Measurements from ENCODE around the gene COL4A2.

DNA sequence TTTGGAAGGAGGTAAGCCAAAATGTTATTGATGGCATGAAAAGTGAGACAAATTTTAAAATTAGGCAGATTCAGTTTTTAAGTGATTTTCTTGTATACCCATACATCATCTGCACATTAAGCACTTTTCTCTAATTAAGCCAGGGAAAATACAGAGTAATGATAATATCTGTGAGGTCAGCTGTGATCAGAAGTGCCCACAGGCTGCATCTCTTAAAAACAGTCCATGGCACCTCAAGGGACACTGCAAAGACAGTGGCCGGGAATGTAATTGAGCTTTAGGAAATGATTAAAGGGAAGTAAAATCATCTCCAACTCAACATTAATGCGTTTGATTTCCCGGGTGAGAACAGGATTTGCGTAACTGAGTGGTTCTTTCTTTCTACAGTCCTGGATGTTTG is 2.1 kb upstream of the COL4A2 start:
- TF ChIP-seq ZBTB7A (tag by site-specific recombination; IDR thresholded peaks at IDR 0.05; ENCODE audit: low read depth) (no peak), ZNF580 (tag by site-specific recombination; IDR thresholded peaks at IDR 0.05) (no peak), TCF7L2 (IDR thresholded peaks at IDR 0.05; ENCODE audit: borderline replicate concordance, low read depth, low read length) (no peak), RBAK (tag by site-specific recombination; IDR thresholded peaks at IDR 0.05) (no peak), CTCF (tag by site-specific recombination; IDR thresholded peaks at IDR 0.05) (no peak), ZNF626 (tag by site-specific recombination; IDR thresholded peaks at IDR 0.05) (no peak), ZNF146 (tag by site-specific recombination; IDR thresholded peaks at IDR 0.05) (no peak), ZNF664 (tag by site-specific recombination; IDR thresholded peaks at IDR 0.05) (no peak), ZBTB21 (tag by site-specific recombination; IDR thresholded peaks at IDR 0.05) (no peak)
- TF ChIP-seq, protein P1, sequence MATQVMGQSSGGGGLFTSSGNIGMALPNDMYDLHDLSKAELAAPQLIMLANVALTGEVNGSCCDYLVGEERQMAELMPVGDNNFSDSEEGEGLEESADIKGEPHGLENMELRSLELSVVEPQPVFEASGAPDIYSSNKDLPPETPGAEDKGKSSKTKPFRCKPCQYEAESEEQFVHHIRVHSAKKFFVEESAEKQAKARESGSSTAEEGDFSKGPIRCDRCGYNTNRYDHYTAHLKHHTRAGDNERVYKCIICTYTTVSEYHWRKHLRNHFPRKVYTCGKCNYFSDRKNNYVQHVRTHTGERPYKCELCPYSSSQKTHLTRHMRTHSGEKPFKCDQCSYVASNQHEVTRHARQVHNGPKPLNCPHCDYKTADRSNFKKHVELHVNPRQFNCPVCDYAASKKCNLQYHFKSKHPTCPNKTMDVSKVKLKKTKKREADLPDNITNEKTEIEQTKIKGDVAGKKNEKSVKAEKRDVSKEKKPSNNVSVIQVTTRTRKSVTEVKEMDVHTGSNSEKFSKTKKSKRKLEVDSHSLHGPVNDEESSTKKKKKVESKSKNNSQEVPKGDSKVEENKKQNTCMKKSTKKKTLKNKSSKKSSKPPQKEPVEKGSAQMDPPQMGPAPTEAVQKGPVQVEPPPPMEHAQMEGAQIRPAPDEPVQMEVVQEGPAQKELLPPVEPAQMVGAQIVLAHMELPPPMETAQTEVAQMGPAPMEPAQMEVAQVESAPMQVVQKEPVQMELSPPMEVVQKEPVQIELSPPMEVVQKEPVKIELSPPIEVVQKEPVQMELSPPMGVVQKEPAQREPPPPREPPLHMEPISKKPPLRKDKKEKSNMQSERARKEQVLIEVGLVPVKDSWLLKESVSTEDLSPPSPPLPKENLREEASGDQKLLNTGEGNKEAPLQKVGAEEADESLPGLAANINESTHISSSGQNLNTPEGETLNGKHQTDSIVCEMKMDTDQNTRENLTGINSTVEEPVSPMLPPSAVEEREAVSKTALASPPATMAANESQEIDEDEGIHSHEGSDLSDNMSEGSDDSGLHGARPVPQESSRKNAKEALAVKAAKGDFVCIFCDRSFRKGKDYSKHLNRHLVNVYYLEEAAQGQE (tag by site-specific recombination; IDR thresholded peaks at IDR 0.05): no peak
